Measurements from ENCODE around the gene GNPTG. TPM values are rescaled to one million over a fixed set of nuclear protein-coding genes. Genes with fewer than 3 reads are reported as not detected.

GNPTG gene
- 49.7 and 51.7 TPM in 2 replicates for total RNA-seq
- long read RNA-seq, transcript GNPTG-201 (11 exons, 1,983 nt), result major isoform, 12 of 18 reads
- long read RNA-seq, partial matches to known transcripts, result 0 of 18 reads
- long read RNA-seq, other reads (novel, unspliced or antisense), result 6 of 18 reads

- no peaks in the 10 kb centered on the region for H3K36me3 Mint-ChIP-seq (ENCODE audit: insufficient read depth)
- no peaks in the 10 kb centered on the region for H3K9me3 Mint-ChIP-seq (ENCODE audit: low read depth)
- TF ChIP-seq CTCF (IDR thresholded peaks at IDR 0.05; ENCODE audit: unreplicated experiment), result no peak
- peaks cover 9% of the 10 kb centered on the region for H3K4me1 Mint-ChIP-seq (ENCODE audit: low read depth)
- no peaks in the 10 kb centered on the region for H3K27me3 Mint-ChIP-seq
- H3K4me3 Mint-ChIP-seq (ENCODE audit: low read depth), result peak within 1 kb of the TSS; percentile 76
- peak; percentile 84 for DNase-seq (ENCODE audit: low spot score, unreplicated experiment)
- peak within 1 kb of the TSS; percentile 98 for H3K27ac Mint-ChIP-seq
These were observed at the start of gene GNPTG, which contains the start of gene TSR3 for GRCh38 chr16:1351582-1352362. TSS of gene GNPTG (plus strand) at chr16:1351931. CDS start at chr16:1351966, 35 bp downstream. TSS of gene TSR3 (minus strand) at chr16:1351878. CDS start at chr16:1351804, 74 bp downstream.

- no peaks in the 10 kb centered on the region for H3K9me3 Mint-ChIP-seq (ENCODE audit: low read depth)
These were observed 45.9 kb upstream of the GNPTG start for GRCh38 chr16:1305823-1306222.

GRCh38 chr16:1306334-1306733, 45.4 kb upstream of the GNPTG start:
- DNase-seq (ENCODE audit: low spot score, unreplicated experiment), result no peak
- no peaks in the 10 kb centered on the region for H3K9me3 Mint-ChIP-seq (ENCODE audit: low read depth)
- peaks cover 17% of the 10 kb centered on the region for H3K4me1 Mint-ChIP-seq (ENCODE audit: low read depth)
- peak overlapping the region; percentile 41 for H3K4me3 Mint-ChIP-seq (ENCODE audit: low read depth)
- TF ChIP-seq CTCF (IDR thresholded peaks at IDR 0.05; ENCODE audit: unreplicated experiment), result no peak
- peaks cover 2% of the 10 kb centered on the region for H3K27me3 Mint-ChIP-seq
- peak overlapping the region; percentile 56 for H3K27ac Mint-ChIP-seq
- H3K36me3 Mint-ChIP-seq (ENCODE audit: insufficient read depth), result peaks cover 2% of the 10 kb centered on the region

More at GRCh38 chr16:1305823-1306222, 45.9 kb upstream of the GNPTG start:
- Mint-ChIP-seq H3K4me3 (ENCODE audit: low read depth) (no peak overlapping the region), H3K27me3 (peaks cover 2% of the 10 kb centered on the region), H3K4me1 (ENCODE audit: low read depth) (peaks cover 12% of the 10 kb centered on the region), H3K36me3 (ENCODE audit: insufficient read depth) (peaks cover 2% of the 10 kb centered on the region), H3K27ac (no peak overlapping the region)
- DNase-seq (ENCODE audit: low spot score, unreplicated experiment), result no peak
- no peak for TF ChIP-seq CTCF (IDR thresholded peaks at IDR 0.05; ENCODE audit: unreplicated experiment)

GRCh38 chr16:1308036-1308976, 43.4 kb upstream of the GNPTG start:
- Mint-ChIP-seq H3K4me3 (ENCODE audit: low read depth) (peak overlapping the region; percentile 84), H3K4me1 (ENCODE audit: low read depth) (peaks cover 22% of the 10 kb centered on the region), H3K9me3 (ENCODE audit: low read depth) (no peaks in the 10 kb centered on the region), H3K27ac (peak overlapping the region; percentile 64), H3K36me3 (ENCODE audit: insufficient read depth) (peaks cover 2% of the 10 kb centered on the region), H3K27me3 (no peaks in the 10 kb centered on the region)
- TF ChIP-seq CTCF (IDR thresholded peaks at IDR 0.05; ENCODE audit: unreplicated experiment), result no peak
- no peak for DNase-seq (ENCODE audit: low spot score, unreplicated experiment)
